Urothelium cell line (cell line): ENCODE data around the gene RNF208.

Source experiments
- DNase-seq: peaks from one replicate; pipeline ENCODE4 v3.0.0; 2011; ENCODE audit warnings: low spot score, mixed read lengths
- FAIRE-seq: peaks from 2 replicates; lab custom pipeline; 2011; peaks lifted over from hg19 to GRCh38; lab: Jason Lieb, UNC

Gene RNF208

DNA sequence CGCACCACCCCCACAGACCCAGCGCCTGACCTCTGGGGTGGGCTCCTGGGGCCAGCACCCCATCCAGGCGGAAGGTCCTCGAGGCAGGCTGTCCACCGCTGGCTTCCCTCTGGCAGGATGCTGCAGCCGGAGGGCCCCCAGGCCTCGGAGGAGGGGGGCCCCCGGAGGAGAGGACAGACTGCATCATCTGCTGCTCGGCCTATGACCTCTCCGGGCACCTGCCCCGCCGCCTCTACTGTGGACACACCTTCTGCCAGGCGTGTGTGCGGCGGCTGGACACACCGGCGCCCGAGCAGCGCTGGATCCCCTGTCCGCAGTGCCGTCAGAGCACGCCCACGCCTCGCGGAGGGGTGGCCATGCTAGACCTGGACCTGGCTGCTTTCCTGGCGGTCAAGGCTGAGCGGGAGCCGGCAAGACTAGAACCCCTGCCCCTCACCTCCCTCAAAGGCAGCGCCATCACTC lies 6.5 kb upstream of the RNF208 start:
- DNase-seq (no peak), FAIRE-seq (no peak)

- FAIRE-seq: no peak
- no peak for DNase-seq
Observed at GRCh38 chr9:137227853-137228505, 5.9 kb upstream of the RNF208 start.

- peak; percentile 68 for DNase-seq
- FAIRE-seq: peak; percentile 52
Observed at GRCh38 chr9:137227054-137227852, 5.2 kb upstream of the RNF208 start, which contains the start of gene RNF224. Gene RNF224 (plus strand): TSS chr9:137227502. CDS start chr9:137228336, 834 bp downstream.

- FAIRE-seq (no peak), DNase-seq (peak; percentile 35)
Observed at GRCh38 chr9:137226338-137227053, 4.5 kb upstream of the RNF208 start.

DNA sequence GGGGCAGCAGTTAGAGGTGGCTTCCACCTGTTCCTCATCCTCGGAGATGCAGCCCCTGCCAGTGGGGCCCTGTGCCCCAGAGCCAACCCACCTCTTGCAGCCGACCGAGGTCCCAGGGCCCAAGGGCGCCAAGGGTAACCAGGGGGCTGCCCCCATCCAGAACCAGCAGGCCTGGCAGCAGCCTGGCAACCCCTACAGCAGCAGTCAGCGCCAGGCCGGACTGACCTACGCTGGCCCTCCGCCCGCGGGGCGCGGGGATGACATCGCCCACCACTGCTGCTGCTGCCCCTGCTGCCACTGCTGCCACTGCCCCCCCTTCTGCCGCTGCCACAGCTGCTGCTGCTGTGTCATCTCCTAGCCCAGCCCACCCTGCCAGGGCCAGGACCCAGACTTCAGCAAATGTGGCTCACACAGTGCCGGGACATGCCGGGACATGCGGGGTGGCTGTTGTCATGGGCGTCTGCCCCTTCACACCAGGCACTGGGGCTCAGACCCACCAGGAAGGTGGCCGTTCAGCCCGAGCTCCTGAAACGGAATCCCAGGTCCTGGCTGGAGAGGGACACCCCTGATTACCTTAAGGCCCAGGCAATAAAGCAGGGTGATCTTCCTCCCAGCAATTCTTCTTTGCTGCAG lies 3.8 kb upstream of the RNF208 start:
- DNase-seq (no peak), FAIRE-seq (no peak)

- FAIRE-seq (no peak), DNase-seq (no peak)
Observed at GRCh38 chr9:137224830-137225694, 3.0 kb upstream of the RNF208 start, which contains the start of gene CYSRT1. Gene CYSRT1 (plus strand): TSS chr9:137225174. CDS start chr9:137225622, 448 bp downstream.

DNA sequence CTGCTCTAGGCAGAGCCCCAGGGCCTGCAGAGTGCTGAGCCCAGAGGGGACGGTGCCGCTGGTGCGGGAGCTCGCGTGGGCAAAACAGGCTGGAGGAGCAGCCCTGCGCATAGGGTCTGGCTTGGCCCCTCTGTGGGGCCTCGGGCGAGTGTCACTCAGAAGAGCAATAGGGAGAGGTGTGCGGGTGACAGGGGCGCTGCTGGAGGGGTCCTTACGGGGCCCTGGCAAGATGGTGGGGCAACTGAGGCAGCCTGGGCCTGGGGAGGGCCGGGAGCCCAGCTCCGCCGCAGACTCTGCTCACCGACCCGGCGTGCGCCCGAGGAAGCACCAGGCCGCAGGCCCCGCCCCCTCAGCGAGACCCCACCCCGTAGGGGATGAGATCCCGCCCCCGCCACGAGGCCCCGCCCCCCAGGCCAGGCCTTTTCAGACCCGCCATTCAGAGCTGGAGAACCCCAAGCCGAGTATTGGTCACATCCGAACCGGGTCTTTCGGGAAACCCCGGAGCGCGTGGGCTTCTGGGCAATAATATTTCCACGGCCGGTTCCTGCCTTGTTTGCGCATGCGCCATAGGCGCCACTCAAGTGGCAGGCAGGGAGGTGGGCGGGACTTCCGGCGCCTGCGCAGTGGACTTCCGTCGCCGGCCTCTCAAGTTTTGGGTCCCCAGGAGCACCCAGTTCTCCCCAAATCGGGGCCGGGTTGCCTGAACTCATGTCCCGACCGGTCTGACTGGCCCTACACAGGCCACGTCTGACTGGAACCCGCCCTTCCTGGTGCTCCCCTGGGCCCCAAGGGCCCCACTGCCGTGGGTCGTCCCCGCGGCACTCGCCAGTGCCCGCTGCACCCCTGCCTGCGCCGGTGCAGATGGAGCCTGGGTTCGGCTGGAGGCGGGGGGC lies 1.3 kb upstream of the RNF208 start:
- DNase-seq (peak; percentile 93), FAIRE-seq (peak; percentile 91)

GRCh38 chr9:137221506-137222111 lies 431 bp downstream of the RNF208 start:
- no peak for DNase-seq
- FAIRE-seq: no peak

- DNase-seq: no peak
- no peak for FAIRE-seq
Observed at GRCh38 chr9:137221095-137221505, 940 bp downstream of the RNF208 start.

- no peak for FAIRE-seq
- no peak for DNase-seq
Observed at GRCh38 chr9:137220317-137221094, 1.5 kb downstream of the RNF208 start.

DNA sequence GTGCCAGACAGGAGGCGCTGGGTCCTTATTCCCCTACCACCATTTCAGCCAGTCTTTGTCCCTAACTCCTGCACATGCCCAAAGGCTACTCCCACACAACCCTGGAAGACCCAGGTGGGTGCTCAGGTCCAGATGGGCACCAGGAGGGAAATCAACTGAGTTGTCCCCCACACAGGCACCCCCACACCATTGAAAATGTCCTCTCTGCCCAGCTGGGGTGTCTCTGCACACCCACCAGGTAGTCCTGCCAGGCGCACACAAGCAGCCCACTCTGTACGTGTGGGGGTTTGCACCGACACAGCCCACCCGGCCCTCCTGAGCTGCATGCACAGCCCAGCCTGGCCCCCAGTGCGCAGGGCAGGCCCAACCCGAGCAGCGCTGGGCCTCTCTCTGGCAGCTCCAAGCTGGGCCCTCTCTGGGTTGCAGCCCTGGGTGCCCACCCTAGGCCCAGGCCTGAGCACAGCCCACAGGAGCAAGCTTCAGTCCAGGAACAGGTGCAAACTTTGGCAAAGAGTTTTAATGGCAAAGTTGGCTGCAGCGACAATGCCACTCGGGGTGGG lies 2.2 kb downstream of the RNF208 start:
- DNase-seq (no peak), FAIRE-seq (no peak)

DNA sequence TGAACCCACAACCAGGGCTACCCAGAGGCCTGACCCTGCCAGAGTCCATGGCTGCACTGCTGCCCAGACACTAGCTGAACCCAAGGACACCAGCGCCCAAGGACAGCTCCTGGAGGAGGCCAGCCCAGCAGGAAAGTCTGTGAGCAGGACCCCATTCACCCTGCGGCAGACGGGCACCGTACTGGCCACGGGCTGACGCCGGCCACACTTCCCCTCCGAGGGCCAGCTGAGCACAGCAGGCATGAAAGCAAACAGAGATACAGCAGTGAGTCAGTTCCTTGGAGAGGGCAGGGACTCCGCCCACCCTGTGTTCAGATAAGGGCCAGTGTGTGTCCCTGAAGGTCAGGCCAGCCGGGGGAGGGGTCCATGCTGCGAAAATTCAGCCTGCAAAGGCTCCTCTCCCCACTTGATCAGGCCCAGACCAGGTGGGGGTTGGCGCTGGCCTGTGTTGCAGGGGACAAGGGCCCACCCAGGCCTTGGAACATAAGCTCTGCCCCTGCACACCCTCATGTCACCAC lies 3.2 kb downstream of the RNF208 start:
- no peak for FAIRE-seq
- DNase-seq: no peak

GRCh38 chr9:137218212-137218753 lies 3.8 kb downstream of the RNF208 start:
- FAIRE-seq: no peak
- DNase-seq: no peak

DNA sequence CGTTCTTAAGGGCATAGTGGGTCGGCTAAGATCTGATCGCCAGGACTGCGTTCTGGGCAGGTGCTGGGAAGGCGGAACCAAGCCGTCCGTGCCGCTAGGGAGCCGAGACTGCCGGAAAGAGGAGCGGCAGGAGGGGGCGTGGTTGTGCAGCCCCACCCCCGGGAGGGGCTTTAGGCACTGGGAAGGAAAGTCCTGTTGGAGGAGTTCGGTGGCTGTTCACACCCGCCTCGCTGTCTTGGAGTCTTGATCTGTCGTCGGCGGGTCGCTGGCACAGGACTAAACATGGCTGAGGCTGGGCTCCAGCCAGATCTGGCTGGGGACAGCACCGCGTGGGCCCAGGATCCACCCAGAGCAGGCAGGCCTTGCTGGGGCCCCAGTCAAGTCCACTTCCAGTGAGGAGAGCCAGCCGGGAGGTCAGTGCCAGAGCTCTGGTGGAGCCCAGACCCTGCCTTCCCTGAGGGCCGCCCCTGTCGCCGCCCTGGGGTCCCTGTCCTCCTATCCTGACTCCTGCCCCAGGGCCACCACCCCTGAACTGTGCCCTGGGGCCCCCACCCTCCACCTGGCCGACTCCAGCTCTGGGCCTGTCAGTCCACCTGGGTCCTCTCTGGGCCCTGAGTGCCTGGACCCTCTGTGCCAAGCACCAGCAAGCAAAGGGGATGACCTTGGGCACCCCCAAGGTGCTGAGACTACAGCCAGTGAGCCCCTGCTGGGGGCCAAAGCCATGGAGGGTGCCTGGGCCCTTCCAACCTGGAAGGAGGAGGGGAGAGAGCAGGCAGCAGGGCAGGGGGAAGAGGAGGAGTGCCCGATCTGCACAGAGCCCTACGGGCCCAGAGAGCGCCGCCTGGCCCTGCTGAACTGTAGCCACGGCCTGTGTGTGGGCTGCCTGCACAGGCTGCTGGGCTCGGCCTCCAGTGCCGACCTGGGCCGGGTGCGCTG lies 4.5 kb downstream of the RNF208 start:
- no peak for FAIRE-seq
- no peak for DNase-seq

- FAIRE-seq (no peak), DNase-seq (no peak)
Observed at GRCh38 chr9:137216188-137216965, 5.7 kb downstream of the RNF208 start.
